Muscle of back (tissue), 11 donors: ENCODE data around the gene ZCCHC7. TPM values are rescaled to one million over a fixed set of nuclear protein-coding genes. Genes with fewer than 3 reads are reported as not detected.
"Not testable (repeated sequence)": the region's sequence is repeated elsewhere in the genome, so short reads cannot be mapped to it uniquely, and the experiment has no call there.

ENCODE experiments used
- DNase-seq, 3 donors: peaks; one replicate each; pipeline versions ENCODE4 v3.0.0 to v3.0.0-alpha.2; 2013
- polyA plus RNA-seq, 10 donors: library from polyadenylated mRNA; unstranded; fragments of 120-200 nt; gene quantifications; one replicate each; pipeline ENCODE4 v1.2.1, GENCODE V29; 2013; ENCODE audit not compliant: insufficient read length in 10 of 10

The ZCCHC7 gene
- polyA plus RNA-seq, 10 donors: 11.8 to 17.5 (median 13.2) TPM

DNA sequence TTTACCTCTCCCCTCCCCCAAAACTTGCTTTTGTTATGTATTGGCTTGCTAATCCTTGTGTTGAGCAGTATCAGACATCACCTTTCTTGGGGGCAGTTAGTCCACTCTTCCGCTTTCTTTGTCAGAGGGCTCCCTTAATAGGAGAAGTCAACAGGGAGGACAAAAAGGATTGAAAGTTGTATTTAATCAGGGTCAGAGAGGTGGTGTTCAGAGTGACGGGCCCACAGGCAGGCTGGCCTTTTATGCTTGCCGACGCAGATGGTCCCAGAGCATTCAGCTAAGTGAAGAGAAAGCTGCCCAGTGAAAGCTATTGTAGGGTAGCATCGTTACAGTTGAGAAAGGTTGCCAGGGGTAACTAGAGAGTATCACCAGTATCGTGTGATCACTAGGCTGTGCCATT is 131.1 kb downstream of the ZCCHC7 start:
- DNase-seq: no peak

DNA sequence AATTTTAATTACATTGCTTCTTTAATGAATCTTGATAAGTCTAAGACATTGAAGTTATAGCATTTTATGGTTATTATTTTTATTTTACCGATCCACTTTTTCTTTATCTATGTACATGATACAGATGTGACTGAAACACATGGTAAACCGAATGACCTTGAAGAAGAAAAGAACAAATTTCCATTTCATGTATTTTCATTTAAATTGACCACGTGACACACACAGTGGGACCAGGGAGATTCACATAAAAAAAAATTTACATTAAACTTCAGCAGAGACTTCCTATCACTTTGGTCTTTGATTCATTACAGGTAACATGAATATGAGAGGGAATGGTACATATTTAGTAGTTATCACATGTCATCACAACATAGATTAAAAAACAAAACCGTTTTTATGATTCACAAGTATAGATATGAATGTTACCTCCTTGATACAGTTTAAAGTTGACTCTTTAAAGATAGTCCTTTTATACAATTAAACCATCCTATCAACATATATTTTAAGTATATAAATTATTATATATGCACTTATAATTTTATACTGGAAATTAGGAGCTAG is 133.1 kb downstream of the ZCCHC7 start:
- no peak for DNase-seq

- DNase-seq: no peak
These were observed 134.8 kb downstream of the ZCCHC7 start for GRCh38 chr9:37255187-37255586.

DNA sequence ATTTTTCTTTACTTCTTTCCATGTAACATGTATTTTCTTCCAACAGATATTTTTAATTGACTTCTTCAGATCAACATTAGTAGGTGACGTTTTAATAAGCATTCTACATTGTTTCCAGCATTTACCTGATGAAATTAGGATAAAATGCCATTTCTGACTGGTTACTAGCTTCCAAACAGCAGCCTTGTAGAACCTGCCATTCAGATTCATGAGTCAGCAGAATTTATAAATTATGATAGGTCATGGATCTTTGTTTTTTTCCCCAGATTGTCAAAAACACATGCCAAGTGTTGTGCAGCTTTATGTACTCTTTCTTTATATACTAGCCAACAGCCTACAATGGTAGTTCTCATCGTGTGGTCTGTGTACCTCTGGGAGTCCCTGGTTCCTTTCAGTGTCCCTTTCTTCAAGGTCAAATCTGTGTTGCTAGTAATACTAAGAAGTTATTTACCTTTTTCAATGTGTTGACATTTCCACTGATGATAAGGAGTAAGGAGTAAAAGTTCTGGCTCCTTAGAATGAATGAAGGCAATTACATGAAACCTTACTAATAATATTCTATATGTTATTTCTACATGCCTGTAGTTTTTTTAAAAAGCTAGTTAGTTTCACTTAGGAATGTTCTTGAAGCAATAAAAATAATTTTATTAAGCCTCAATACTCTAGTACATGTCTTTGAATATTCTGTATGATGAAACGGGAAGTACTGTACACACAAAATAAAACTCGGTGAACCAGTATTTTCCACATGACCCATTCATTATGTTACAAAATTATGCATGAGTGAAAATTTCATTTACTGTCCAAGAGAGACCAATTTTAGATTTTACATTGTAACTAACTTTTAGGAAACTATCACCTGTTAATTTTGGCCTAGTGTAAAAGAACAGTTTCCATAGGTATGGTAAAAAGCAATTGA is 135.8 kb downstream of the ZCCHC7 start:
- no peak for DNase-seq

DNA sequence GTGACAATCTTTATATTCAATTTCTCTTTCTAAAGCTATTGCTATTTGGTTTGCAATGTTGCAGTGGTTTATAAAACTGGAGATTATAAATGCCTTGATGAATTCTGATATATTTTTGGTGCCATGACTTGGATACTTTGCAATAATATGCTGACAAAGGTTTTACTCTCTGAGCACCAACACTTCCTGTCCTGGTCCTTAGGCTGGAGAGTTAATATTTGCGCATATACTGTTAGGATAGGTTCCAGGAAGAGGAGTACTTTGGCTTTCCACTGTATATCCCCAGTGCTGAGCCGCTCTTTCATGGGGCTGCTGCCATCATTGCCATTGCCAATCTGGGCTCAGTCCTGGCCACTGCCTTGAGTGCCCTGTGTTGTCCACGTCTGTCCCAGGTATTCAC is 139.6 kb downstream of the ZCCHC7 start:
- no peak for DNase-seq

GRCh38 chr9:37262410-37262809 is 142.0 kb downstream of the ZCCHC7 start:
- DNase-seq: no peak

GRCh38 chr9:37264539-37264938 is 144.2 kb downstream of the ZCCHC7 start:
- no peak for DNase-seq

DNA sequence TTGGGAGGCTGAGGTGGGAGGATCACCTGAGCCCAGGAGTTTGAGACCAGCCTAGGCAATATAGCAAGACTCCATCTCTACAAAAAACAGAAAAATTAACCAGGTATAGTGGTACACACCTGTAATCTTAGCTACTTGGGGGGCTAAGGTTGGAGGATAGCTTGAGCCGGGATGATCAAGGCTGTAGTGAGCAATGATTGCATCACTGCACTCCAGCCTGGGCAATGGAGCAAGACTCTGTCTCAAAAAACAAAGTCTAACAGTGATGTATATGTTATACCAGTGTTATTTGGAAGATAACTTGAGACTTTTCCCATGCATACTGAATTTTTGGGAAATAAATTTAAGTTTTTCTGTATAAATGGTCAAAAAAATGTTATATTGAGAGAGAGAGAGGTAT is 146.3 kb downstream of the ZCCHC7 start:
- DNase-seq: no peak

- DNase-seq: no peak
These were observed 148.8 kb downstream of the ZCCHC7 start for GRCh38 chr9:37269221-37269620.

DNA sequence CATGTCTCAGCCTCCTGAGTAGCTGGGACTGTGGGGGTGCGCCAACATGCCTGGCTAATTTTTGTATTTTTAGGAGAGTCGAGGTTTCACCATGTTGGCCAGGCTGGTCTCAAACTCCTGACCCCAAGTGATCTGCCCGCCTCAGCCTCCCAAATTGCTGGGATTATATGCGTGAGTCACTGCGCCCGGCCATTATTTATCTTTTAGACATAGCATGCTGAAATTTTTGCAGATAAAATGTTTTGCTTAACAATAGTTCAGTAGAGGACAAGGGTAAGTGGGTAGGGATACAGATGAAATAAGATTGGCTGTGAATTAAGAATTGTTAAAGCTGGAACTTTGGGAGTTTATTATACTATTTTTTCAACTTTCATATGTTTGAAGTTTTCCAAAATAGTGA is 151.3 kb downstream of the ZCCHC7 start:
- DNase-seq: no peak

GRCh38 chr9:37273595-37273994 is 153.2 kb downstream of the ZCCHC7 start:
- no peak for DNase-seq

DNA sequence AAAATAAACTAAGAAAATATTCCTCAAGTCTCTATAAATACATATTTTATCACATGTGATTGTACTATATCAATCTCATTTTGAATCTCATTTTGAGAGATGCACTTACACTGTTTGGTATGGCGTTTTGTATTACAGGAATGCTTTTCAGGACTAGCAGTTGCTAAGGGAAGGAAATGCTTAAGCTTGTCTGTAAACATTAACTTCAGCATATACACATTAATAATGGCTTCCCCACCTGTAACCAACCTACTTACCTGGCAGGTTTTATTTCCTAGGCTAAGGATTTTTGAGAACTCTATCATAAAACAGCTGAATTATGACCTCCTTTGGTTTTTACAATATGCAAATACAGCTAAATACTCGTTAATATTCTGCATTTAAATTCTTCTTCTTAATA is 161.2 kb downstream of the ZCCHC7 start:
- no peak for DNase-seq

- DNase-seq: peak; percentile 11 to 51 (median 47)
These were observed 163.5 kb downstream of the ZCCHC7 start for GRCh38 chr9:37283730-37284325.

DNA sequence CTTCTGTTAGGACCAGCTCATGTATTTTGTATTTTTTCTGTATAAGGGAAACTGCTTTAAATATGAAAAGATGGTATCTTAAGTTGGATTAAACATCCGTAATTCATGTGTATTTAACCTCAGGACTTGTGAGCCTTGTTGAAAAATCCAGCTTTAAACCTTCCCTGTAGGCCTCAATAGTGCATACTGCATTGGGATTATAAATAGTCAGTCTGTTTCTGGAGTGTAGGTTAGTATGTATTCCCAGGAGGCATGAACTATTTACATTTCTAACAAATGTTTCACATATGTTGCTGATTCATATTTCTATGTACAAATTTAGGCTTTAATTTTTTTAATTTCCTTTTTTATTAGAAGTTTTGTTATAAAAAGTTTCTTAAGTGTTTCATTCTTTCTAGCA is 164.3 kb downstream of the ZCCHC7 start:
- peak; percentile 13 to 52 (median 21) for DNase-seq

DNA sequence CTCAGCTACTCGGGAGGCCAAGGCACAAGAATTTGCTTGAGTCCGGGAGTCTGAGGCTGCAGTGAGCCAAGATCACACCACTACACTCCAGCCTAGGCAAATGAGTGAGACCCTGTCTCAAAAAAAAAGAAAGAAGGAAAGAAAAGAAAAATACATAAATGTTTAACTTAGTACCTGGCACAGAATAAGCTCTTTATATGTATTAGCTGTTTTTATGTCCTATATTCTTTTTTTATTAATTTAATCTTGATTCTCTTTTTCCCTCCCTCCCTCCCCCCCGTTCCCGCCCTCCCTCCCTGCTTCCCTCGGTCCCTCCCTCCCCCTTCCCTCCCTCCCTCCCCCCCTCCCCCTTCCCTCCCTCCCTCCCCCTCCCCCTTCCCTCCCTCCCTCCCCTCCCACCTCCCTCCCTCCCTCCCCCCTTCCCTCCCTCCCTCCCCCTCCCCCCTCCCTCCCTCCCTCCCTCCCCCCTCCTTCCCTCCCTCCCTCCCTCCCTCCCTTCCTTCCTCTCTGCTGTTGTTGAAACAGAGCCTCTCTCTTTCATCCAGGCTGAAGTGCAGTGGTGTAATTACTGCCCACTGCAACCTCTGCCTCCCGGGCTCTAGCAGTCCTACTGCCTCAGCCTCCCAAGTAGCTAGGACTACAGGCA is 166.3 kb downstream of the ZCCHC7 start:
- no peak for DNase-seq

- DNase-seq: no peak
These were observed 166.9 kb downstream of the ZCCHC7 start for GRCh38 chr9:37287317-37287716.

- no peak for DNase-seq
These were observed 169.3 kb downstream of the ZCCHC7 start for GRCh38 chr9:37289631-37290030.

- no peak for DNase-seq
These were observed 170.1 kb downstream of the ZCCHC7 start for GRCh38 chr9:37290366-37290939.

GRCh38 chr9:37290940-37291485 is 170.6 kb downstream of the ZCCHC7 start:
- DNase-seq: peak in 2 of 3 donors; percentile 24 to 62

DNA sequence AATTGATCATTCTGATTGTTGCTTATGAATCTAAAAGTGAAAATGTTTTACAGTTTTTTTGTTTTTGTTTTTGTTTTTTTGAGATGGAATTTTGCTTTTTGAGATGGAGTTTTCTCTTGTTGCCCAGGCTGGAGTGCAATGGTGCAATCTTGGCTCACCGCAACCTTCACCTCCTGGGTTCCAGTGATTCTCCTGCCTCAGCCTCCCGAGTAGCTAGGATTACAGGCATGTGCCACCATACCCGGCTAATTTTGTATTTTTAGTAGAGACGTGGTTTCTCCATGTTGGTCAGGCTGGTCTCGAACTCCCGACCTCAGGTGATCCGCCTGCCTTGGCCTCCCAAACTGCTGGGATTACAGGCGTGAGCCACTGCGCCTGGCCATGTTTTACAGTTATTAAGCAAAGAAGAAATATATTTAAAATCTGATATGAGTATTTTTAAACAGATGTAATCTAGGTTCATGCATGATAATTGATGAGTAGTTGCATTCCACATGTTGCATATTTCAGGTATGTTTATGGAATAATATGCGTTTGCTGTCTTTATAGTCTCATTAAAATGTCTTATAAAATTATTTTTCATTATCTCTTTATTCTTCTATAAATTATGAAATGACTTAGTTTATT is 171.4 kb downstream of the ZCCHC7 start:
- DNase-seq: not testable (repeated sequence)

DNA sequence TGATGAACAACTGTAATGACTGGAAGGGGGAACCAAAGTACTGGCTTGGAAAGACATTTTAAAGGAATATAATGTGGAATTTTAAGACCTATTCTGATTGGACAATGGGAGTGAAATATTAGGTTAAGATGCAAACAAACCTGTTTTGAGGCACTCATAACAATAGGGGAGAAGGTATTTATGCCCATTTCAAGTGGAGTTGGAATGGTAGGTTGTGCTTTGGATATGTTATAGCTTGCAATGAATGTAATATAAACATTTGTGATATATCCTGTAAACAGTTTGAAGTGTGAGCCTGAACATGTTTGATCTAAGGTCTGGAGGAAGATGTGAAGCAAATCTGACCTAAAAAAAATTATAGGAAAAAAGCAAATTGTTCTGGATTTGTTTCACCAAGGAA is 172.5 kb downstream of the ZCCHC7 start:
- no peak for DNase-seq
